ENCODE results near the gene CLCA2. TPM values are rescaled to one million over a fixed set of nuclear protein-coding genes. Genes with fewer than 3 reads are reported as not detected.
"Not testable (repeated sequence)": the region's sequence is repeated elsewhere in the genome, so short reads cannot be mapped to it uniquely, and the experiment has no call there.

Gene CLCA2
- total and polyA plus RNA-seq, 2 of the 8 experiments (the other 6 are each of a cell fraction or from before 2014, with no cell fraction given) = not detected

DNA sequence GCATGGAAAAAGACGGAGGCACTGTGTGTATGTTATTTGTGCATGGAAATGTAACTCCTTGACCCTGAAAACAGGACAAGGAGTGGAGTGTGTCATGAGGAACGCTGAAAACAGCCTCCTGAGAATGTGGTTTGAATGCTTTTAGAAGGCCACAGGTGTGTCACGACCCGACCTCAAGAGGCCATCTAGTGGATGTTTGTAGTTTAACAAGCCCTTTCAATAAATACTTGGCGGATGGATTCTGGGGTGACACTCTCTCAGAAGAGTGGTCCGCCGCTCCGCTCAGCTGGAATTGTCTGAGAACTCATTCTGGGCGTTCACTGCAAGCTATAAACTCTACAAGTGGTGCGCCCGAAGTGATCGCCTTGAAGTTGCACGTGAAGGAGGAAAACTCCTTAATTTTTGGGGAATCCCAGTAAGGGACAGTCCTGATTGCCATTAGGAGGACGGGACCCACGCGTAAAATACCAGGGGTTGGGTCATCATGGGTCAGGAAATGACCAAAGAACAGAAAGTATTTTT is 78.2 kb downstream of the CLCA2 start:
- H2BK5ac ChIP-seq (ENCODE audit: low read depth, low read length) = peak overlapping the region; percentile 95
- H2AFZ ChIP-seq (ENCODE audit: low read length) = peak overlapping the region; percentile 61
- H3K27ac ChIP-seq (ENCODE audit: low read depth, low read length) = peak overlapping the region; percentile 64; the same call in 1 of the 2 replicates
- FAIRE-seq (peak; percentile 99), DNase-seq (ENCODE audit: low read depth in 1 of 2, low spot score in 2 of 2) (peak in 1 of 2 experiments; percentile 66)
- H3K27me3 ChIP-seq (replicated peaks in 1 of 4; ENCODE audit: control insufficient read depth in 3 of 4, extremely low read depth in 1 of 4, insufficient read depth in 3 of 4, low read length in 3 of 4); H3K4ac ChIP-seq (replicated peaks; ENCODE audit: insufficient read length, low read depth, low read length); H3K79me2 ChIP-seq (ENCODE audit: control insufficient read depth in 1 of 2, insufficient read depth in 2 of 2, low read length in 2 of 2); H3K9me3 ChIP-seq (ENCODE audit: insufficient read depth in 2 of 2, low read depth in 1 of 2, low read length in 1 of 2); H2BK15ac ChIP-seq (ENCODE audit: low read length); H3K36me3 ChIP-seq (ENCODE audit: control insufficient read depth in 2 of 4, insufficient read depth in 4 of 4, low read length in 3 of 4); H3K14ac ChIP-seq (ENCODE audit: insufficient read length); H2BK20ac ChIP-seq (ENCODE audit: low read length); H4K20me1 ChIP-seq (replicated peaks in 1 of 2; ENCODE audit: control insufficient read depth in 1 of 2, insufficient read depth in 2 of 2, low read length in 2 of 2); H2AK5ac ChIP-seq (ENCODE audit: low read depth, low read length); H3K23me2 ChIP-seq (ENCODE audit: low read depth, low read length); H4K5ac ChIP-seq (ENCODE audit: insufficient read length, low read depth, low read length); H3K56ac ChIP-seq (replicated peaks; ENCODE audit: insufficient read length, low read depth, low read length); H3K79me1 ChIP-seq (ENCODE audit: low read depth, low read length); H3K23ac ChIP-seq (ENCODE audit: insufficient read length): not testable (repeated sequence)
- H4K91ac ChIP-seq (replicated peaks; ENCODE audit: insufficient read length, low read length) = peak overlapping the region; percentile 93
- CTCF ChIA-PET (ENCODE audit: partially characterized antibody) = interaction anchor here (0.6 to 8.1 kb wide), 48 partner anchors 8 to 416 kb away, joined by 3 to 79 read pairs (median 4); partner anchors contain the start of genes ODF2L and SH3GLB1
- POLR2A ChIA-PET (ENCODE audit: partially characterized antibody) = interaction anchor here (0.6 to 1.5 kb wide), 4 partner anchors 9 to 202 kb away, joined by 3 to 8 read pairs (median 4); partner anchors contain the start of gene SH3GLB1
- H2BK12ac ChIP-seq (ENCODE audit: low read depth, low read length) = peak overlapping the region; percentile 97
- H2BK120ac ChIP-seq (replicated peaks; ENCODE audit: low read depth, low read length) = peak overlapping the region; percentile 69
- H3K4me2 ChIP-seq (ENCODE audit: insufficient read depth in 1 of 2, low read depth in 2 of 2, low read length in 2 of 2) = peak overlapping the region; percentile 56 to 88
- H3K4me3 ChIP-seq (ENCODE audit: extremely low read depth in 1 of 4, insufficient read depth in 2 of 4, low read depth in 3 of 4, low read length in 4 of 4) = peak overlapping the region; percentile 27 to 57 (median 50); a peak in 7 of 8 replicates
- peak overlapping the region; percentile 99 for H3K18ac ChIP-seq (ENCODE audit: extremely low read depth, low read length)
- peak; percentile 62; the same call in 1 of the 2 replicates for TF ChIP-seq TAF1 (IDR thresholded peaks at IDR 0.05; ENCODE audit: low read depth, low read length)
- TF ChIP-seq POLR2A (IDR thresholded peaks at IDR 0.05; ENCODE audit: control extremely low read depth in 1 of 2, low read depth in 2 of 2, low read length in 2 of 2) = peak in 1 of 2 experiments; percentile 47; a peak in 2 of 3 replicates
- peak; percentile 30; the same call in 1 of the 2 replicates for TF ChIP-seq TBP (IDR thresholded peaks at IDR 0.05; ENCODE audit: low read depth, low read length)
- peak in 2 of 3 experiments; percentile 67 to 70; a peak in 3 of 4 replicates for TF ChIP-seq CTCF (IDR thresholded peaks at IDR 0.05; ENCODE audit: control extremely low read depth in 1 of 3, insufficient read depth in 1 of 3, low read depth in 1 of 3, low read length in 3 of 3)
- TF ChIP-seq TCF12 (IDR thresholded peaks at IDR 0.05; ENCODE audit: low read depth, low read length) = peak; percentile 73; the same call in 1 of the 2 replicates
- TF ChIP-seq CHD2 (IDR thresholded peaks at IDR 0.05; ENCODE audit: low read length) = peak; percentile 79
- TF ChIP-seq RAD21 (IDR thresholded peaks at IDR 0.05 in 1 of 2, conservative IDR thresholded peaks at IDR 0.05 in 1 of 2; ENCODE audit: low read depth in 2 of 2, low read length in 2 of 2) = peak; percentile 52 to 57; a peak in 3 of 4 replicates
- H3K4me1 ChIP-seq (replicated peaks in 1 of 4; ENCODE audit: control insufficient read depth in 3 of 4, insufficient read depth in 4 of 4, low read length in 3 of 4) = peaks cover 13 to 21% (median 15%) of the 10 kb centered on the region in 4 experiments
- WGBS, 2 experiments (ENCODE audit: extremely low coverage in 1 of 2, insufficient coverage in 1 of 2, insufficient read length in 1 of 2, insufficient replicate concordance in 2 of 2, low coverage in 1 of 2, low lambda C conversion rate in 2 of 2, missing lambda C conversion rate in 1 of 2) = 26% methylated on average over 16 of the region's 16 CpGs; no CpG with 5 or more reads in 1 of the 2 experiments
- H3K9ac ChIP-seq (replicated peaks in 1 of 4; ENCODE audit: extremely low read depth in 1 of 4, low read depth in 3 of 4, low read length in 3 of 4) = peak overlapping the region; percentile 34 to 78 (median 52)
- peak overlapping the region; percentile 90; the same call in 1 of the 2 replicates for H4K8ac ChIP-seq (ENCODE audit: extremely low read depth, insufficient read depth, low read length)

All from H1 (cell line).